Gastrocnemius medialis (tissue), 4 donors: ENCODE measurements around the gene LEAP2. TPM values are rescaled to one million over a fixed set of nuclear protein-coding genes. Genes with fewer than 3 reads are reported as not detected.

Source experiments
- ATAC-seq, 2 donors: fragments of 150-250 bp; one replicate each; pipeline ENCODE4 v1.9.1; 2016
- DNase-seq, 2 donors: peaks; one replicate each; pipeline ENCODE4 v3.0.0-alpha.2; 2019
- H3K27ac ChIP-seq, 4 donors: fragments of 200-600 bp; sonication (generic); 1 replicate in 1 of 4; 2 replicates in 3 of 4; pipeline ENCODE4 v1.5.1; 2016 to 2018; ENCODE audit warnings: mild to moderate bottlenecking in 2 of 4, moderate library complexity in 1 of 4
- H3K27me3 ChIP-seq, 3 donors: fragments of 200-600 bp; sonication (generic) in 2 of 3; 1 replicate in 1 of 3; 2 replicates in 2 of 3; pipeline versions ENCODE4 v1.5.1 to v1.6.0; 2016 to 2019; ENCODE audit warnings: mild to moderate bottlenecking in 1 of 3, moderate library complexity in 1 of 3
- H3K36me3 ChIP-seq, 2 donors: fragments of 200-600 bp; sonication (generic) in 1 of 2; one replicate each; pipeline ENCODE4 v1.5.1; 2017 to 2018
- H3K4me1 ChIP-seq, 2 donors: fragments of 200-600 bp; sonication (generic) in 1 of 2; one replicate each; pipeline ENCODE4 v1.5.1; 2016 to 2017; ENCODE audit warnings: mild to moderate bottlenecking in 2 of 2
- H3K4me3 ChIP-seq, 4 donors: fragments of 200-600 bp; sonication (generic) in 3 of 4; 1 replicate in 1 of 4; 2 replicates in 3 of 4; pipeline ENCODE4 v1.5.1; 2016 to 2019; ENCODE audit warnings: mild to moderate bottlenecking in 2 of 4
- H3K9me3 ChIP-seq, 3 donors: fragments of 200-600 bp; sonication (generic) in 2 of 3; 1 replicate in 1 of 3; 2 replicates in 2 of 3; pipeline ENCODE4 v1.5.1; 2016 to 2019
- POLR2A ChIP-seq, 2 donors: fragments of 450-650 bp; IDR thresholded peaks; one replicate each; pipeline ENCODE4 v1.6.1; 2017; ENCODE audit warnings: antibody characterized with exemption in 2 of 2, mild to moderate bottlenecking in 2 of 2, moderate library complexity in 2 of 2
- in situ Hi-C, 4 donors: fragments of 200-750 bp; cut with MboI; loops; one replicate each; pipeline versions ENCODE4 v1.15.0 to v1.8.0; 2017; ENCODE audit warnings: low sequenced_read_pairs in 4 of 4
- intact Hi-C: fragments of 100-400 bp; cut with DNase I; formaldehyde crosslinking; loops from one replicate; pipeline ENCODE4 v1.15.1; 2023; ENCODE audit warnings: low total_unique reads
- total RNA-seq, 4 donors: library from RNA; depleted of rRNA; stranded (reverse); fragments of >200 nt; gene quantifications; one replicate each; pipeline versions ENCODE4 v1.1.0 to v1.2.3, GENCODE V29; 2016
- TF ChIP-seq, protein P1 (sequence below), 5 experiments: fragments of 450-650 bp in 3 of 5; fragments of 200-600 bp in 2 of 5; sonication (generic) in 2 of 5; IDR thresholded peaks in 4 of 5; conservative IDR thresholded peaks in 1 of 5; 1 replicate in 4 of 5; 2 replicates in 1 of 5; pipeline ENCODE4 v1.5.1; 2016 to 2019; ENCODE audit warnings: antibody characterized with exemption in 5 of 5, mild to moderate bottlenecking in 3 of 5, moderate library complexity in 3 of 5

LEAP2 gene
- total RNA-seq, 4 donors from 2014 or later: 0.52 to 3.3 (median 0.88) TPM

GRCh38 chr5:132909702-132910101 lies 36.2 kb downstream of the LEAP2 start:
- TF ChIP-seq, protein P1, sequence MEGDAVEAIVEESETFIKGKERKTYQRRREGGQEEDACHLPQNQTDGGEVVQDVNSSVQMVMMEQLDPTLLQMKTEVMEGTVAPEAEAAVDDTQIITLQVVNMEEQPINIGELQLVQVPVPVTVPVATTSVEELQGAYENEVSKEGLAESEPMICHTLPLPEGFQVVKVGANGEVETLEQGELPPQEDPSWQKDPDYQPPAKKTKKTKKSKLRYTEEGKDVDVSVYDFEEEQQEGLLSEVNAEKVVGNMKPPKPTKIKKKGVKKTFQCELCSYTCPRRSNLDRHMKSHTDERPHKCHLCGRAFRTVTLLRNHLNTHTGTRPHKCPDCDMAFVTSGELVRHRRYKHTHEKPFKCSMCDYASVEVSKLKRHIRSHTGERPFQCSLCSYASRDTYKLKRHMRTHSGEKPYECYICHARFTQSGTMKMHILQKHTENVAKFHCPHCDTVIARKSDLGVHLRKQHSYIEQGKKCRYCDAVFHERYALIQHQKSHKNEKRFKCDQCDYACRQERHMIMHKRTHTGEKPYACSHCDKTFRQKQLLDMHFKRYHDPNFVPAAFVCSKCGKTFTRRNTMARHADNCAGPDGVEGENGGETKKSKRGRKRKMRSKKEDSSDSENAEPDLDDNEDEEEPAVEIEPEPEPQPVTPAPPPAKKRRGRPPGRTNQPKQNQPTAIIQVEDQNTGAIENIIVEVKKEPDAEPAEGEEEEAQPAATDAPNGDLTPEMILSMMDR (IDR thresholded peaks at IDR 0.05 in 4 of 5, conservative IDR thresholded peaks at IDR 0.05 in 1 of 5): no peak
- no peak for TF ChIP-seq POLR2A (IDR thresholded peaks at IDR 0.05)
- in situ Hi-C loops: no loop called here

GRCh38 chr5:132915681-132916080 lies 42.2 kb downstream of the LEAP2 start:
- Histone ChIP-seq H3K36me3 (peaks cover 0 to 18% of the 10 kb centered on the region in 2 donors), H3K27ac (no peak overlapping the region), H3K4me3 (no peak overlapping the region), H3K4me1 (no peaks in the 10 kb centered on the region), H3K9me3 (no peaks in the 10 kb centered on the region), H3K27me3 (no peaks in the 10 kb centered on the region)
- DNase-seq (no peak), ATAC-seq (no peak)
- in situ Hi-C loops: no loop called here
- TF ChIP-seq, protein P1 (IDR thresholded peaks at IDR 0.05 in 4 of 5, conservative IDR thresholded peaks at IDR 0.05 in 1 of 5): no peak
- no peak for TF ChIP-seq POLR2A (IDR thresholded peaks at IDR 0.05)
- intact Hi-C loops: no loop called here

More at GRCh38 chr5:132909702-132910101, 36.2 kb downstream of the LEAP2 start:
- H3K4me1 ChIP-seq: peaks cover 14 to 27% of the 10 kb centered on the region in 2 donors
- H3K4me3 ChIP-seq: no peak overlapping the region
- H3K9me3 ChIP-seq: no peaks in the 10 kb centered on the region
- intact Hi-C loops: loop anchor here (5.0 kb wide), 1 partner anchor 53 kb away; the partner anchor contains the start of gene AFF4
- ATAC-seq (no peak), DNase-seq (no peak)
- peaks cover 0 to 18% of the 10 kb centered on the region in 2 donors for H3K36me3 ChIP-seq
- H3K27ac ChIP-seq: no peak overlapping the region
- H3K27me3 ChIP-seq: no peaks in the 10 kb centered on the region

DNA sequence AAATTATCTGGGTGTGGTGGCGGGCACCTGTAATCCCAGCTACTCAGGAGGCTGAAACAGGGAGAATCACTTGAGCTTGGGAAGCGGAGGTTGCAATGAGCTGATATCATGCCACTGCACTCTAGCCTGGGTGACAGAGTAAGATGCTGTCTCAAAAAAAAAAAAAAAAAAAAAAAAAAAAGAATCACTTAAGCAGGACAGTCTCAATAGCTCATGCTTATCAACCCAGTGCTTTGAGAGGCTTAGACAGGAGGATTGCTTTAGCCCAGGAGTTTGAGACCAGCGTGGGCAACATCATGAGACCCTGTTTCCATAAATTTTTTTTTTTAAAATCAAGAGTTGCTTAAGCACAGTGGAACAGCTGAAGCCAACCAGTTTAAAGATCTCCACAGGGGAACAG lies 42.6 kb downstream of the LEAP2 start:
- Histone ChIP-seq H3K27me3 (no peaks in the 10 kb centered on the region), H3K36me3 (peaks cover 0 to 18% of the 10 kb centered on the region in 2 donors), H3K4me3 (no peak overlapping the region), H3K9me3 (no peaks in the 10 kb centered on the region), H3K27ac (no peak overlapping the region), H3K4me1 (no peaks in the 10 kb centered on the region)
- ATAC-seq (no peak), DNase-seq (no peak)
- intact Hi-C loops: no loop called here
- in situ Hi-C loops: no loop called here
- TF ChIP-seq, protein P1 (IDR thresholded peaks at IDR 0.05 in 4 of 5, conservative IDR thresholded peaks at IDR 0.05 in 1 of 5): no peak
- TF ChIP-seq POLR2A (IDR thresholded peaks at IDR 0.05): no peak

Other genes starting within 250 kb of the LEAP2 start
- gene IL13, start 215.5 kb upstream of the LEAP2 start, total RNA-seq: not detected
- not detected for gene IL4, start 199.7 kb upstream of the LEAP2 start, total RNA-seq
- 1 to 10 TPM; 2.5 to 4.2 (median 3.4) TPM for gene KIF3A, start 136.1 kb upstream of the LEAP2 start, total RNA-seq
- not detected for gene CCNI2, start 126.2 kb upstream of the LEAP2 start, total RNA-seq
- gene SEPTIN8, start 96.4 kb upstream of the LEAP2 start, total RNA-seq: 1 to 10 TPM; 5.2 to 7.9 (median 6.8) TPM
- gene SOWAHA, start 60.4 kb upstream of the LEAP2 start, total RNA-seq: under 1 TPM in 1 of 4 donors, not detected in 3; 0.27 TPM
- 1 to 10 TPM in 3 of 4 donors, under 1 TPM in 1; 0.61 to 6.0 (median 2.0) TPM for gene SHROOM1, start 43.0 kb upstream of the LEAP2 start, total RNA-seq
- gene GDF9, start 7.2 kb upstream of the LEAP2 start, total RNA-seq: 1 to 10 TPM in 1 of 4 donors, under 1 TPM in 2, not detected in 1; 0.13 to 2.5 (median 0.46) TPM
- gene UQCRQ, start 7.0 kb upstream of the LEAP2 start, total RNA-seq: 100 to 1,000 TPM; 273 to 566 (median 326) TPM
- 100 to 1,000 TPM in 1 of 4 donors, 10 to 100 TPM in 3; 36.7 to 153 (median 67.5) TPM for gene AFF4, start 90.0 kb downstream of the LEAP2 start, total RNA-seq
- 10 to 100 TPM in 3 of 4 donors, 1 to 10 TPM in 1; 8.9 to 28.9 (median 18.5) TPM for gene ZCCHC10, start 152.9 kb downstream of the LEAP2 start, total RNA-seq
- 10 to 100 TPM; 62.6 to 96.4 (median 74.1) TPM for gene HSPA4, start 178.3 kb downstream of the LEAP2 start, total RNA-seq